Bone marrow (tissue), 2 donors: Measurements from ENCODE around the gene DUSP9.
A peak's percentile ranks its signal among the peaks of the same experiment; 100 is the strongest.
"Not testable (repeated sequence)": the region's sequence is repeated elsewhere in the genome, so short reads cannot be mapped to it uniquely, and the experiment has no call there.

Experiments used
- DNase-seq, 2 donors: peaks; one replicate each; lab custom pipeline; 2025; lab: John Stamatoyannopoulos, UW

DUSP9 gene

DNA sequence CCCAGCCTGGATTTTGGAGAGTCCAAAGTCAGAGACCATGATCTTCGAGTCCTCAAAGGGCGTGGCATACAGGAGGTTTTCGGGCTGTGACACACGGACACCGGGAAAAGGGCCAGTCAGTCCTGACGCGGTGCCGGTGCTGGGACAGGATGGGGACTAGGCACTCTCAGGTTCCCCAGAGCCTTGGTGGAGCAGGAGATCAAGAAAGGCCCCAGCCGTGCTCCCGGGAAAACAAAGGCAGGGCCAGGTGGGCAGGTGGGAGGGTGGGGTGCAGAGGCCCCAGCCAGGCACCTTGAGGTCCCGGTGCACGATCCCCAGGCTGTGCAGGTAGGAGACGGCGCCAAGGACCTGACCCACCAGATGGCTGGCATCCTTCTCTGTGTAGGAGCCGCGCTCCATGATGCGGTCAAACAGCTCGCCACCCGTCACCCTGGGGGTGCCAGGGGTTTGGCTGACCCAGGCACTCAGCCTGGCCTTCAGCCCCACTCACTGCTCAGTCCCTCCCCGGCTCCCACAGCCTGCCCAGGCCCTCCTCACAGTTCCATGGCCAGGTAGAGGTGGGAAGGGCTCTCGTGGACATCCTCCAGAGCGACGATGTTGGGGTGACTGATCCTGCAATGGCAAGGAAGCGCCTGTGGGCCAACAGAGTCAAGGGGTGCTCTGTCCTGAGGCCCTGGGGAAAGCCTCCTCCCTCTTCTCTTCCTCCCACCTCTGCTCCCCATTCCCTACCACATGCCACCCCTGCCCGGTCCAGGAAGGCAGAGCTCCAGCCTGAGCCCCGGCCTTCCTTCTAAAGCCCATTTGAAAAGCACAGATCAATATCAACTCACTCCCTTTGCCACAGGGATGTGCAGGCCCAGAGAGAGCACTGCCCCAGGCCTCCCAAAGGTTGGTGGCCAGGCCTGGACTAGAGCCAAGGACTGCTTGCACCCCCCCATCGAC, 24.9 kb downstream of the DUSP9 start:
- DNase-seq: no peak

DNA sequence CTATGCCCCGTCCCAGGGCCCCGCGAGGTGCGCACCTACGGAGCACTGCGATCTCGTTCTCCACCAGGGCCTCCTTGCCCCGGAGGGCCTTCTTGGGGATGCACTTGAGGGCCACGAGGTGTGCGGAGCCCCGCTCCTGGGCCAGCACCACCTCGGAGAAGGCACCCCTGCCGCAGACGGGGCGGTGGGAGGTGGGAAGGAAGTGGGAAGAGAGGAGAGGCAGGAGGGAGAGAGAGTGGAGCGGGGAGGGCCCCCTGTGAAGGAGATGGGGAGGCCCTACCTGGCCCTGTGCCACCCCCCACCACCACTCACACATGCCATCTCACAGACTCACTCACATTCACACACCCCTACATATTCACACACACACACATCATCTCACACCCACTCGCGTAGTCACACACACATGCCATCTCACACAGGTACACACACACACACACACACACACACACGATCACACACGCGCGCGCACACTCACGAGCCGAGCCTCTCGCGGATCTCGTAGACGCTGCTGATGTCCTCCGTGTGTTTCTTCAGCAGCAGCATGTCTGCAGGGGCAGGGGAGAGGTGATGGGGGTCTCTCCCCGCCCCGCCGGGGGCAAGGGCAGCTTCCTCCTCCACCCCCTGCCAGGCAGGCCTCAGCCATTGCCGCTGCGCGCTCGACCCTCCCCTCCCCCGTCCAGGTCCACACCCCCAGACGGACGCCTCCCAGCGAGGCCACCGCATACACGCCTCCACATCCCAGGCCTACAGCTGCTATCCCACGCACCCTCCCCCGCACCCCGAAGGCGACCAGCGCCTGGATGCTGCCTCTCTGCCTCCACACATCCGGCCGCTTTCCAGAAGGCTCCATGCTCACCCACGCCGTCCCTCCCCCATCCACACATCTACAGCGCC, 25.8 kb downstream of the DUSP9 start:
- DNase-seq: no peak

DNA sequence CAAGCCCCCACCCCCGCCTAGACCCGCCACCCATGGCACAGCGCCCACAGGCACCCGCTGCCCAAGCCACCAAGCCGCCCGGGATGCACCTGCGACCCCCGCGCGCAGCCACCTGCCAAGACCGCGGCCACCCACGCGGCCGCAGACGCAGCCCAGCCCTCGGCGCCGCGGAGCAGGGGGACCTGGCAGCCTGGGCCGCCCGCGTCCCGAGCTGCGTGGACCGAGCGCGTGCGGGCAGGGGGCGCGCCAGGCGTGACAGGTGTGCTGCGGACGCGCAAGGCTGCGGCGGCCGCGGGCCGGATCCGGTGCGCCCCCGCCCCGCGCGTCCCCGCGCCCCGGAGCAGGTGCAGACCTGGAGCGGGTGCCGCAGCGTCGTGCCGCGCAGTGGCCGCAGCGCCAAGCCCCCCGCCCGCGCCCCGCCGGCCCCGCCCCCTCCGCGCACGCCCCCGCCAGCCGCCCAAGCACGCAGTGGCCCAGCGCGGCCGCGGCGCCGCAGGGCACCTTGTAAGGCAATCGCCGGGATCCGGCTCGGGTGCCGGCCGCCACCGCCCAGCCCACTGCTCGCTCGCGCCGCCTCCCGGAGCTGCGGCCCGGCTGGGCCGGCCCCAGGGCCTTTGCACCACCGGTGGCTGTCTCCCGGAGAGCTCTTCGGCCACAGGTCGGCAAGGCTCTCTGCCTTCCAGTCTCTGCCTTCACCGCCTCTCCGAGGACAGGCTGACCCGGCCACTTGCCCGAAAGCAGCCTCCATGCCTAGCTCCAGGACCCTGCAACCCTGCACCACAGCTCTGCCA, 26.6 kb downstream of the DUSP9 start, which contains the start of gene PNCK:
TSS of gene PNCK (minus strand) at position 386 of the 791 bp plus-strand sequence. CDS start 737 bp downstream, outside the sequence.
- DNase-seq: no peak

DNA sequence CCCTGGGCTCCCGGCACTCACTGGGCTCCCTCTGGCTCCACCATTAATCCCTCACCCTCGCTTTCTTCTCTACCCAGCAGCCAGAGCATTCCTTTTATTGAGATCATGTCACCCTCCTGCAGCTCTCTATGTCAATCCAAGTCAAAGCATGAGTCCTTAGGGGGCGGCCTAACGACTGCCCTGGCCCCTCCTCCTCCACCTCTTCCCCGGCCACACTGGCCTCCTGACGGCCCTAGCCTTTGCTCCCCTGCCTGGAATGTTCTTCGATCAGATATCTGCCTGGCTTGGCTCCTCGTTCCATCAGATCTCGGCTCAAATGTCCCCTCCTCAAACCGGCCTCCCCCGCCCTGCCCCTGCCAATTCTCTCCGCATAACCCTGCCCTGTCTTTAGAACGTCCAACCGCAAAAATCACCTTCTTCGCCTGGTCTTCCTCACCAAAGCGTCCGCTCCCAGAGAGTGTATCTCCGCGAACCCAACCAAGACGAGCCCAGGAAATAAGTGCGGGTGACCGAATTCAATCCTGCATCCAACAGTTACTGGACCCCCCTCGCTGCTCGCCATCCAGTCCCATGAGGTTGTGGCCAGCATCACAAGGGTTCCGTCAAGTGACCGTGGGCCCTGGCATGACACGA, 27.3 kb downstream of the DUSP9 start:
- DNase-seq: no peak

DNA sequence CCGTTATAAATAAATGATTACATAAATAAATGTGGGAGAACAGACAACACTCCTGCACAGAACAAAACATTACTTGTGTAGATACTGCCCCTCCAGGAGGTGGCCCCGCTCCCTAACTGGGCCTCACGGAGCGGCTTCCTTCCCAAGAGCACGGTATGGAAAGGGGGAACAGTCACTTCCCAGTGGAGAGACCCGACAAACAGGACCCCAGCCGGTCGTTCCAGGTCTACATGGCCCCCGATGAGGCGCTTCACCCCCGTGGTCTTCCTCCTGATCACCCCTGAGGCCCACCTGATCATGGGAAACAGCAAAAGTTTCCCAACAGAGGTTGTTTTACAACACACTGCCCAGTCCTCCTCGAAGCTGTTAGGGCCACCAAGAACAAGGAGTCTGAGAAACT, 34.2 kb downstream of the DUSP9 start:
- DNase-seq: no peak

DNA sequence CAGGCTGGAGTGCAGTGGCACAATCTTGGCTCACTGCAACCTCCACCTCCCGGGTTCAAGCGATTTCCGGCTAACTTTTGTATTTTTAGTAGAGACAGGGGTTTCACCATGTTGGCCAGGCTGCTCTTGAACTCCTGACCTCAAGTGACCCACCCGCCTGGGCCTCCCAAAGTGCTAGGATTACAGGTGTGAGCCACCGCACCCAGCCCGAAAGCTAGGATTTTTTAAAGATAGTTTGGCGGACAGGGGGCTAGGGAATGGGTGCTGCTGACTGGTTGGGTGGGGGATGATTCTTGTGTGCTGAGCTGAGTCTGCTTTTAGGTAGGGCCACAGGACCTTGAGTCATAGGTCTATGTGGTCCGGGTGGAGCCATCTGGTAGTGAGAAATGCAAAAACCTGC, 36.5 kb downstream of the DUSP9 start:
- DNase-seq: not testable (repeated sequence)

DNA sequence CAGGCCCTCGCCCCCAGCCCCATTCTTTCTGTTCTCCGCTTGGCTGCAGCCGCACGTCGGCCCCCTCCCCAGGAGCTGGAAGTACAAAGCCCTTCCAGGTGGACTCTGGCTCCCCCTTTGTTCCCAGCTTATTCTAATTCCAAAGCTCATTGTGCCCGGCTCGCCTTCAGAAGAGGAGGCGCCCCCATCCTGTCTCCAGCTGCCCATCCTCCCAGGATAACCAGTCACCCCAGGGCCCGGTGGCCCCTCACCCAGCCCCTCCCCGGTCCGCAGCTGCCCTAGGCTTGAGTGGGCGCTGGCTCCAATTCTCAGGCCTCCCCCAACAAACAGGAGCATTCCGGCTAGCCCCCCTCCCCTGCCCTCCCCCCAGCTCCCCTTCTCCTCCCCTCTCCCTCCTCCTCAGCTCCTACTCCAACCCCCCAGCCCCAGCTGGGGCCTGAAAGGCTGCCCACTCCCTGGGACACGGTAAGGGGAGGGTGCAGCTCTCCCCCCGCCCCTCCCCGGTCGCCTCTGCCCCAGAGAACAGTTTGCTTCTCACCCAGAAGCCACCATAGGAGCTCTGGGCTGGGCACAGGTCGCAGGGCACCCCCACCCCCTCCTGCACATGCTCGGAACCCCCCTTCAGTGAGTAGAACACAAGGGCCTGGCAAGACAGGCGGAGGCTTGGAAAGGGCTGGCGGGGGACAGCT, 37.6 kb downstream of the DUSP9 start:
- DNase-seq: no peak

DNA sequence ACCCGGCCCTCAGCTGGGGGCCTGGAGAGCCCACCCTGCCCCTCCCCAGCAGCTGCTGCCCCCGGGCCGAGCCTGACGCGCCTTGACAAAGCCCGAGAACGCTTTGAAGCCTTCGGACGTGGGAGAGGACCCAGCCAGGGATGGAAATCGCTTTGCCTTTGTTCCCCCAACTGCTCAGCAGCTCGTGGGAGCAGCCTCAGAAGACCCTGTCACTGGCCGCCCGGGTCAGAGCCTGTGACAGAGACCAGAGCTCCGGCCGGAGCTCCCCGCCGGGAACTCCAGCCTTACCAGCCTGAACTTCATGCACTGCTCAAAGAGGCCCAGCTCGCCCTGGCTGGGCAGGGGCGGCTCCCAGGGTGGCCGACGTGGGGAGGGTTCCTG, 38.1 kb downstream of the DUSP9 start:
- DNase-seq: no peak

DNA sequence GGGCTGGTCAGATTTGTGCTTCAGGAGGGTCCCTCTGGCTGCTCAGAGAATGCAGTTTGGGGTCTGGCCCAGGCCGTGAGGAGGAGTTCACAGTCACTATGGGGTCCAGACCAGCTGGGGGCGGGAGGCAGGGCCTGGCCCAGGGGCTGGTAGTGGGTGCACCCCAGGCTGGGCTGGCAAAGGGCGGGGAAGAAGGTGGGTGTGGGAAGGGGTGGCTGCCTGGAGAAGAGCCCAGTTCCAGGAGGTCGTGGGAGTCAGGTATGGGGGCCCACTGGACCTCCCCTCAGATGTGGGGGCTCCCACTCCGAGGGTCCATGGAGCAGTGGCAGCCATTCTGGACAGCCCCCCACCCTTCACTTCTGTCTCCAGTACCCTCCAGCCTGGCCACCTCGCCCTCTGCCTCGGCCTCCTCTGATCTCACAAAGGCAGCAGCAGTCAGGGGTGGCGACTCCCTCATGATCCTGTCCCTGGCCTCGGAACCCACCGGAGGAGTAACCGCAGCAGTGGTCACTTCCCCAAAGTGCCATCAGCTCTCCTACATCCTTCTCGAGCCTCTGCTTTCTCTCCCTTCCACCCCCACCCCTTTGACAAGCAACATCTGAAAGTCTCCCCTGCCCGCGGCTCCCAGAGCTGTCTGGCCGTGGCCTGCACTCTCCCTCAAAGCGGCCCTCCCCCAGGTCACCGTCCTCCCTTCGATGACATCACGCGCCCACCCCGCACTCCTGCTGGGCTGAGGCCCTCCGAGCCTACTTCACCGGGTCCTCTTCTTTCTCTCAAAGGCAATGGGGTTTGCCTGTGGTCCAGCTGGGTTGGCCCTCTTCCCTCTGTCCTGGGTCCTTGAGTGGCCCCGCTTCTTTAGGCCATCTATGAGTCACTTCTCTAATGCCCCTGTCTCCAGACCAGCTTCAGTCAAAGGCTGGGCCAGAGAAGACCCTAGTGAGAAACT, 39.0 kb downstream of the DUSP9 start:
- no peak for DNase-seq

DNA sequence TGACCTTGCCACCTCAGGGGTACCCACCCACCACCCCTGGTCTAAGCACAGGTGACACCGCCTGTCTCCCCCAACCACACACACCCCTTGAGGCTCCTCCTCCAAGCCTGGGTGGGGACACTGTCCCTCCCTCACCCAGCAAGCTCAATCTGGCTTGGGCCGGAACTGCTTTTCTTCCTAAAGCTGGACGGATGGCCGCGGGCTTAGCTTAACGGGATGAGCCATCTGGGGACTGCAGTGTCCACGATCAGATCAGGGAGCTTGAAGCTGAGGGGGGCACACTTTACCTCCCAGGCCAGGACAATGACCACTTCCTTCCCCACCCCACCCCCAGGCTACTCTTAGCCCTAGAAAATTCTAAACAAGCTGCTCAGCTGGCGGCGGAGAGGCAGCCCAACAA, 39.7 kb downstream of the DUSP9 start:
- DNase-seq: no peak

DNA sequence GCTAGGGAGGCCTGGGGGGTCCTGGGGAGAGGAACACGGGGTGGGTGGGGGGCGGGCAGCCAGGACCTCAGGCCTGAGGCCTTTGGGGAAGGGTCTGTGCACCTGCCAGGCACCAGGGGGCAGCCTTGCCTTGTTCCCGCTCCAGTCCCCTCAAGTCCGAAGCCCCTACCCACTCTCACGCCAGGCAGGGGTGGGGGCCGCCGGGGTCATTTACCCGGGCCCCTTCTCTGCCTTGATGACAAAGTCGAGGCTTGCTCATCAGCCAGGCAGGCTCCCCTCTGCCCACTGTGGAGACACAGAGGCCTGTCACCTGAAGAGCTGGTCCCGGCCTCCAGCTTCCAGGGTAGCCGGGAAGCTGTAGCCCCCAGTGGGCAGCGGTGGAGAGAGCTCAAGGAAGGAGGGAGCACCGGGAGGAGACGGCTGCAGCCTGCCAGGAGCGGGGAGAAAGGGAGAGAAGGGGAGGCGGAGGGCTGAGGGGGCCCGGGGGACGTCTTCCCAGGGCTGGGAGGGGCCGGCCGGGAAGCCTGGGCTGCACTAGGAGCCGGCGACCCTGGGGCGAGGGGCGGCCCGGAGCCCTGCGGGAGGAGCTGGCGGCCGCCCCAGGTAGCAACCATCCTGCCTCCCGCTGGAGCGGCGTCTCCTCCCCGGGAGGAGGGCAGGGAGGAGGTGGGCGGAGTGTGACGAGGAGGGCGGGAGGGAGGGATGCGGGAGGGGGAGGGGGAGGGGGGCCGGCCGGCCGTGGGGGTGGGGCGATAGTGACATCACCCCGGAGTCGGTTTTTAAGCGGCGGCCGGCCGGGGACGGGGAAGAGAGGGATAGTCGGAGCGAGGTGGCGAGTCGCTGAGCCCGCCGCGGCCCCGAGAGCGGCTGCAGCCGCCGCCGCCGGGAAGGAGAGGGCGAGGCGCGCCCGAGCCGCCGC, 40.4 kb downstream of the DUSP9 start, which contains the start of gene SLC6A8:
TSS of gene SLC6A8 (plus strand) at position 806 of the 919 bp plus-strand sequence. CDS start 649 bp downstream, outside the sequence.
- DNase-seq: peak in 1 of 2 donors; percentile 25

DNA sequence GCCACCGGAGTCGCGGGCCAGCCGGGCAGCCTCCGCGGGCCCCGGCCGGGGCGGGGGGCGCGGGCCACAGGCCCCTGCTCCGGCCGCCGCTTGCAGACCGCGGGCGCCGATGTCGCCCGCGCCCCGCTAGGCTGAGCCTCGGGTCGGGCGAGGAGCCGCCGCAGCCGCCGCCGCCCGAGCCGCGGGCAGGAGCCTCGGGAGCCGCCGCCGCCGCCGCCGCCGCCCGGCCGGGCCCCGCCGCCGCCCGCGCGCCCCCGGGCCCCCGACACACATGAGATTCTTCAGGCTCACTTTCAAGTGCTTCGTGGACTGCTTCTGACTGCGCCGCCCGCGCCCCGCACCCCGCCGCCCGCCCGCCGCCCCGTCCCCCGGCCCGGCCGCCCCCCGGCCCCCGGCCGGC, 41.1 kb downstream of the DUSP9 start:
- DNase-seq: no peak

DNA sequence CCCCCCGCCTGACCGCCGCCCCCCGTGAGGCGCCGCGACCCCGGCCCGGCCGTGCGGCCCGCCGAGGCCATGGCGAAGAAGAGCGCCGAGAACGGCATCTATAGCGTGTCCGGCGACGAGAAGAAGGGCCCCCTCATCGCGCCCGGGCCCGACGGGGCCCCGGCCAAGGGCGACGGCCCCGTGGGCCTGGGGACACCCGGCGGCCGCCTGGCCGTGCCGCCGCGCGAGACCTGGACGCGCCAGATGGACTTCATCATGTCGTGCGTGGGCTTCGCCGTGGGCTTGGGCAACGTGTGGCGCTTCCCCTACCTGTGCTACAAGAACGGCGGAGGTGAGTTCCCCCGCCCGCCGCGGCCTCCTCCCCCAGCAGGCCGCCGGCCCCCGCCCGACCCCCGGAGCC, 41.5 kb downstream of the DUSP9 start:
- no peak for DNase-seq

DNA sequence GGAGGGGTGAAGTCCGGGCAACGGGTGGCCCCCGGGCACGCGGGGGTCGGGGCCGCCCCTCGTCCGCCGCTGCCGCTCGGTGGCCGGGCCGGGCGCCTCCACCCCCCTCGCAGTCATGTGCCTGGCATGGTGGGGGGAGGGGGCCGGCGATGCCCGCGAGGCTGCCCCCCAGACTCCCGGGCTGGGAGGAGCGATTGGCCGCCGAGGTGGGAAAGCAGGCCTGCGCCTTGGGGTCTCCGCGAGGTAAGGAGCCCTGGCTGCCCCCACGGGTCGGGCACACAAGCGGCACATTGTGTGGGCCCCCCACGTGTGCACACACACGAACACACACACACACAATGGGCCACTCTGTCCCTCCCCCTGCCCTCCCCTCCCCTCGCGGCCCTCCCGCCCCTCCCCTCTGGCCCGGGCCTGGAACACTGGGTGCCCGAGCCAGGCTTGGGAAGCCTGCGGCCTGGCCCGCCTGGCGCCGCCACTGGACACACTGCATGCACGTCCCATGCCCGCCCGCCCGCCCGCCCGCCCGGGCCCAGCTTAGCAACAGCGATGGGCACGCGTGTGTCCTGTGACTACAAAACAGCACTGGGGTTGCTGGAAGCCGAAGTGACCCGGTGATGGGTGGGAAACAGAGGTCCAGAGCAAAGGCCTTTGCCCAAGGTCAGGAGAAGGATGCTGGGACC, 42.0 kb downstream of the DUSP9 start:
- no peak for DNase-seq

DNA sequence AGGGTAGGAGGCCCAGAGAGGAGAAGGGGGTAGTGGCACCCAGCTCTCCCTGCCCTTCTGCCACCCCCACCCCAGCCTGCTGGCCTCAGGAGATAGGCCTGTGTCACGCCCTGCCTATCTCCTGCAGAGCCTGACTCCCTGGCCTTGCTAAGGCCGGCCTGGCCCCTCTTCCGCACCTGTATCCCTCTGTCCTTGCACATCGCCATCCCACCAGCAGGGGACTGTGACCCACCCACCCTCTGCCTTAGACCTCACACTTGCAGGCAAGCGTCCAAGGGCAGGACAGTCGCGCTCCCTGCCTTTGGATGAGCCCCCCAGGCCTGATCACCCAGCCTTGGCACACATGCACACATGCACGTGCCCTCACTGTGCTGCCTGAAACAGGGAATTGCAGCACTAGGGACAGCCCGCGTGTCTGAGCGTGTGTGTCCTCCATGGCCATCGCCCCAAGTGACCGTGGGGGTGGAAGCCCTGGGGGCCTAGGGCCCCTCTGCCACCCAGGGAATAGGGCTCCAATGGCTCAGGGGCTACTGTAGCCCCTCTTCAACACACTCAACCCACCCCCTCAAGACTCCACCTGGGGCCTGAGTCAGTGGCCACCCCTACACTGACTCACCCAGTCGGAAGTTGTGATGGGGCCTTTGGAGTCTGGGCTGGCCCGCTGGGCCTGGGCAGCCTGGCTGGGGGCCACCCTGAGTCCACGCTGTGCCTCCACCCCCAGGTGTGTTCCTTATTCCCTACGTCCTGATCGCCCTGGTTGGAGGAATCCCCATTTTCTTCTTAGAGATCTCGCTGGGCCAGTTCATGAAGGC, 42.9 kb downstream of the DUSP9 start:
- DNase-seq: no peak

DNA sequence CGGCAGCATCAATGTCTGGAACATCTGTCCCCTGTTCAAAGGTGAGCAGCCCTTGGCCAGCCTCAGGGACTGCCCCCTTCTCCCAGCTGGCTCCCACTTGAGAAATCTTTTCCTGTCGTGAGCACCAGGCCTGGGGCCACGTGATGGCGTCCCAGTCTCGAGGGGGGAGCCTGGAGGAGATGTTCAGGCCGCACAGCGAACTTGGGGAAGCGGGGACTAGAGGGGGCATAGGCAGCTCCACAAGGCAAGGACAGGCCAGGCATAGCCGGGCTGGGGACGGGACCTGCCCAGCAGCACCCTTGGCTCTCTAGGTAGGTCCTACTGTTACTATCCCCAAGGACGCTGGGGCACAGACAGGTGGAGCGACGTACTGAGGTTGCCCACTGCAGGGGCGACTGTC, 43.5 kb downstream of the DUSP9 start:
- no peak for DNase-seq
